Measurements from ENCODE around the gene BLTP2.

DNA sequence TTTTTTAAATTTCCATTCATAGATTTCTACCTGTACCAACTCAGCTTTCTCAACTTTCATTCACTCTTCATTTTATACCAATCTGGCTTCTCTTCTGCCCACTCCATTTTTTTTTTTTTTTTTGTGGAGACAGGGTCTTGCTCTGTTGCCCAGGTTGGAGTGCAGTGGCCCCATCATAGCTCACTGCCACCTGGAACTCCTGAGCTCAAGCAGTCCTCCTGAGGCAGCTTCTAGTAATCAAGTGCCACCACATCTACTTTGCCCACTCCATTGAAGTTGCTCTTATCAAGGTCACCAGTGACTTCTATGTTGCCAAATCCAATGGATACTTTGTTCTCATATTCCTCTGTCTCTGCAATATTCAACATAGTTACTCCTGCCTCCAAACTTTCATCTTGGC lies 18.8 kb upstream of the BLTP2 start:
- TF ChIP-seq ZSCAN9 (CRISPR knock-in tag; IDR thresholded peaks at IDR 0.05; ENCODE audit: borderline replicate concordance) (no peak), ZNF432 (CRISPR knock-in tag; IDR thresholded peaks at IDR 0.05; ENCODE audit: borderline replicate concordance) (no peak), HIVEP1 (CRISPR knock-in tag; IDR thresholded peaks at IDR 0.05) (no peak), STAT5B (CRISPR knock-in tag; IDR thresholded peaks at IDR 0.05) (no peak), CBX2 (IDR thresholded peaks at IDR 0.05; ENCODE audit: low read depth, low read length) (no peak), CBX2 (CRISPR knock-in tag; IDR thresholded peaks at IDR 0.05; ENCODE audit: low read depth) (no peak), HDAC6 (IDR thresholded peaks at IDR 0.05; ENCODE audit: low read depth, low read length) (no peak), MATR3 (CRISPR knock-in tag; IDR thresholded peaks at IDR 0.05) (no peak), KLF13 (CRISPR knock-in tag; IDR thresholded peaks at IDR 0.05) (no peak), EZH2 (conservative IDR thresholded peaks at IDR 0.05; ENCODE audit: low read depth, low read length) (no peak), SP1 (IDR thresholded peaks at IDR 0.05) (no peak), SP1 (CRISPR knock-in tag; IDR thresholded peaks at IDR 0.05) (no peak), CREM (IDR thresholded peaks at IDR 0.05) (no peak), CREM (CRISPR knock-in tag; IDR thresholded peaks at IDR 0.05) (no peak), POLR2A (IDR thresholded peaks at IDR 0.05; ENCODE audit: insufficient read depth in 1 of 2, low read depth in 2 of 2, low read length in 2 of 2) (no peak)
- TF ChIP-seq, protein P1, sequence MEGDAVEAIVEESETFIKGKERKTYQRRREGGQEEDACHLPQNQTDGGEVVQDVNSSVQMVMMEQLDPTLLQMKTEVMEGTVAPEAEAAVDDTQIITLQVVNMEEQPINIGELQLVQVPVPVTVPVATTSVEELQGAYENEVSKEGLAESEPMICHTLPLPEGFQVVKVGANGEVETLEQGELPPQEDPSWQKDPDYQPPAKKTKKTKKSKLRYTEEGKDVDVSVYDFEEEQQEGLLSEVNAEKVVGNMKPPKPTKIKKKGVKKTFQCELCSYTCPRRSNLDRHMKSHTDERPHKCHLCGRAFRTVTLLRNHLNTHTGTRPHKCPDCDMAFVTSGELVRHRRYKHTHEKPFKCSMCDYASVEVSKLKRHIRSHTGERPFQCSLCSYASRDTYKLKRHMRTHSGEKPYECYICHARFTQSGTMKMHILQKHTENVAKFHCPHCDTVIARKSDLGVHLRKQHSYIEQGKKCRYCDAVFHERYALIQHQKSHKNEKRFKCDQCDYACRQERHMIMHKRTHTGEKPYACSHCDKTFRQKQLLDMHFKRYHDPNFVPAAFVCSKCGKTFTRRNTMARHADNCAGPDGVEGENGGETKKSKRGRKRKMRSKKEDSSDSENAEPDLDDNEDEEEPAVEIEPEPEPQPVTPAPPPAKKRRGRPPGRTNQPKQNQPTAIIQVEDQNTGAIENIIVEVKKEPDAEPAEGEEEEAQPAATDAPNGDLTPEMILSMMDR (CRISPR knock-in tag; IDR thresholded peaks at IDR 0.05), result no peak
- TF ChIP-seq, protein P2, sequence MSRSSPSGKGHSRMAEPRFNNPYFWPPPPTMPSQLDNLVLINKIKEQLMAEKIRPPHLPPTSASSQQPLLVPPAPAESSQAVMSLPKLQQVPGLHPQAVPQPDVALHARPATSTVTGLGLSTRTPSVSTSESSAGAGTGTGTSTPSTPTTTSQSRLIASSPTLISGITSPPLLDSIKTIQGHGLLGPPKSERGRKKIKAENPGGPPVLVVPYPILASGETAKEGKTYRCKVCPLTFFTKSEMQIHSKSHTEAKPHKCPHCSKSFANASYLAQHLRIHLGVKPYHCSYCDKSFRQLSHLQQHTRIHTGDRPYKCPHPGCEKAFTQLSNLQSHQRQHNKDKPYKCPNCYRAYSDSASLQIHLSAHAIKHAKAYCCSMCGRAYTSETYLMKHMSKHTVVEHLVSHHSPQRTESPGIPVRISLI (CRISPR knock-in tag; IDR thresholded peaks at IDR 0.05; ENCODE audit: borderline replicate concordance), result no peak
